ENCODE measurements around the gene TMEM253.

TMEM253 gene

GRCh38 chr14:21136024-21136423, 35.2 kb downstream of the TMEM253 start:
- peak; percentile 24 for TF ChIP-seq CTCF (IDR thresholded peaks at IDR 0.05; ENCODE audit: insufficient read depth, low read length, missing control alignments)
- ChIA-PET POLR2A (no interaction called here), CTCF (interaction anchor here (0.8 to 5.2 kb wide), 20 partner anchors 9 to 420 kb away, joined by 3 to 33 read pairs (median 6); partner anchors contain the start of gene OR5AU1)
- H3K4me3 ChIP-seq (ENCODE audit: low read depth, low read length) = no peak overlapping the region
- DNase-seq (ENCODE audit: low read depth, low spot score) = no peak

GRCh38 chr14:21142357-21142756, 41.5 kb downstream of the TMEM253 start:
- CTCF ChIA-PET = interaction anchor here (1.0 to 2.3 kb wide), 2 partner anchors 38 to 128 kb away, joined by 3 to 6 read pairs; no protein-coding TSS in a partner anchor
- no peak overlapping the region for H3K4me3 ChIP-seq (ENCODE audit: low read depth, low read length)
- no peak for DNase-seq (ENCODE audit: low read depth, low spot score)
- POLR2A ChIA-PET = no interaction called here
- TF ChIP-seq CTCF (IDR thresholded peaks at IDR 0.05; ENCODE audit: insufficient read depth, low read length, missing control alignments) = no peak

- no peak for DNase-seq (ENCODE audit: low read depth, low spot score)
- H3K4me3 ChIP-seq (ENCODE audit: low read depth, low read length) = no peak overlapping the region
- CTCF ChIA-PET = no interaction called here
- TF ChIP-seq CTCF (IDR thresholded peaks at IDR 0.05; ENCODE audit: insufficient read depth, low read length, missing control alignments) = no peak
- POLR2A ChIA-PET = no interaction called here
These were observed 44.6 kb downstream of the TMEM253 start for GRCh38 chr14:21145437-21145836.

- H3K4me3 ChIP-seq (ENCODE audit: low read depth, low read length) = no peak overlapping the region
- ChIA-PET POLR2A (no interaction called here), CTCF (interaction anchor here (2.1 kb wide), 1 partner anchor 13 kb away, joined by 10 read pairs; no protein-coding TSS in a partner anchor)
- no peak for DNase-seq (ENCODE audit: low read depth, low spot score)
- TF ChIP-seq CTCF (IDR thresholded peaks at IDR 0.05; ENCODE audit: insufficient read depth, low read length, missing control alignments) = no peak
These were observed 48.9 kb downstream of the TMEM253 start for GRCh38 chr14:21149641-21150367.
